Measurements from ENCODE around the gene MICA. TPM values are rescaled to one million over a fixed set of nuclear protein-coding genes. Genes with fewer than 3 reads are reported as not detected.
"Not testable (repeated sequence)": the region's sequence is repeated elsewhere in the genome, so short reads cannot be mapped to it uniquely, and the experiment has no call there.

MICA gene
- total RNA-seq, 1 donor from 2014 or later: 48.8 TPM

GRCh38 chr6:31396422-31397152 lies 6.8 kb upstream of the MICA start:
- Histone ChIP-seq H3K36me3 (ENCODE audit: control insufficient read depth, insufficient read depth, low read length) (no peaks in the 10 kb centered on the region), H3K4me3 (ENCODE audit: low read depth, low read length) (no peak overlapping the region), H3K27me3 (ENCODE audit: control insufficient read depth, insufficient read depth, low read length) (no peaks in the 10 kb centered on the region)
- TF ChIP-seq CTCF (IDR thresholded peaks at IDR 0.05; ENCODE audit: insufficient read depth, low read length, poor library complexity, severe bottlenecking): peak; percentile 89
- no peak for DNase-seq (ENCODE audit: low read depth)

- DNase-seq (ENCODE audit: low read depth); H3K36me3 ChIP-seq (ENCODE audit: control insufficient read depth, insufficient read depth, low read length); H3K4me3 ChIP-seq (ENCODE audit: low read depth, low read length): not testable (repeated sequence)
Observed at GRCh38 chr6:31397153-31397499, 6.3 kb upstream of the MICA start.

GRCh38 chr6:31397901-31398525 lies 5.4 kb upstream of the MICA start:
- Histone ChIP-seq H3K27me3 (ENCODE audit: control insufficient read depth, insufficient read depth, low read length) (no peaks in the 10 kb centered on the region), H3K36me3 (ENCODE audit: control insufficient read depth, insufficient read depth, low read length) (no peaks in the 10 kb centered on the region), H3K4me3 (ENCODE audit: low read depth, low read length) (no peak overlapping the region)
- DNase-seq (ENCODE audit: low read depth): no peak
- TF ChIP-seq CTCF (IDR thresholded peaks at IDR 0.05; ENCODE audit: insufficient read depth, low read length, poor library complexity, severe bottlenecking): no peak

More at GRCh38 chr6:31397153-31397499, 6.3 kb upstream of the MICA start:
- H3K27me3 ChIP-seq (ENCODE audit: control insufficient read depth, insufficient read depth, low read length): not testable (repeated sequence)

- peak; percentile 96 for TF ChIP-seq CTCF (IDR thresholded peaks at IDR 0.05; ENCODE audit: insufficient read depth, low read length, poor library complexity, severe bottlenecking)
- H3K36me3 ChIP-seq (ENCODE audit: control insufficient read depth, insufficient read depth, low read length): no peaks in the 10 kb centered on the region
- H3K4me3 ChIP-seq (ENCODE audit: low read depth, low read length): peak overlapping the region; percentile 60
- DNase-seq (ENCODE audit: low read depth): peak; percentile 54
- H3K27me3 ChIP-seq (ENCODE audit: control insufficient read depth, insufficient read depth, low read length): no peaks in the 10 kb centered on the region
Observed at GRCh38 chr6:31399589-31400466, 3.6 kb upstream of the MICA start.

- TF ChIP-seq CTCF (IDR thresholded peaks at IDR 0.05; ENCODE audit: insufficient read depth, low read length, poor library complexity, severe bottlenecking): no peak
- H3K4me3 ChIP-seq (ENCODE audit: low read depth, low read length): peak overlapping the region; percentile 60
- no peak for DNase-seq (ENCODE audit: low read depth)
- H3K27me3 ChIP-seq (ENCODE audit: control insufficient read depth, insufficient read depth, low read length): no peaks in the 10 kb centered on the region
- no peaks in the 10 kb centered on the region for H3K36me3 ChIP-seq (ENCODE audit: control insufficient read depth, insufficient read depth, low read length)
Observed at GRCh38 chr6:31400467-31401289, 2.7 kb upstream of the MICA start.

Data from kidney epithelial cell (primary cell).